Esophagus squamous epithelium (tissue), 4 donors: ENCODE data around the gene SAA4.

Source experiments
- CTCF ChIP-seq, 6 experiments: fragments of 450-650 bp in 4 of 6; fragments of 200-600 bp in 2 of 6; sonication (generic) in 2 of 6; IDR thresholded peaks; one replicate each; pipeline ENCODE4 v1.5.1; 2016 to 2019; ENCODE audit warnings: antibody characterized with exemption in 6 of 6, mild to moderate bottlenecking in 4 of 6, moderate library complexity in 4 of 6
- POLR2A ChIP-seq, 4 donors: fragments of 450-650 bp; IDR thresholded peaks; one replicate each; pipeline ENCODE4 v1.6.1; 2017; ENCODE audit warnings: antibody characterized with exemption in 4 of 4, mild to moderate bottlenecking in 4 of 4, moderate library complexity in 3 of 4

- TF ChIP-seq CTCF (IDR thresholded peaks at IDR 0.05) (no peak), POLR2A (IDR thresholded peaks at IDR 0.05) (no peak)
Measured at GRCh38 chr11:18265949-18266348, 29.3 kb upstream of the SAA4 start, which contains the start of gene SAA1.
